ENCODE results near the gene CUEDC1.

CUEDC1 gene

DNA sequence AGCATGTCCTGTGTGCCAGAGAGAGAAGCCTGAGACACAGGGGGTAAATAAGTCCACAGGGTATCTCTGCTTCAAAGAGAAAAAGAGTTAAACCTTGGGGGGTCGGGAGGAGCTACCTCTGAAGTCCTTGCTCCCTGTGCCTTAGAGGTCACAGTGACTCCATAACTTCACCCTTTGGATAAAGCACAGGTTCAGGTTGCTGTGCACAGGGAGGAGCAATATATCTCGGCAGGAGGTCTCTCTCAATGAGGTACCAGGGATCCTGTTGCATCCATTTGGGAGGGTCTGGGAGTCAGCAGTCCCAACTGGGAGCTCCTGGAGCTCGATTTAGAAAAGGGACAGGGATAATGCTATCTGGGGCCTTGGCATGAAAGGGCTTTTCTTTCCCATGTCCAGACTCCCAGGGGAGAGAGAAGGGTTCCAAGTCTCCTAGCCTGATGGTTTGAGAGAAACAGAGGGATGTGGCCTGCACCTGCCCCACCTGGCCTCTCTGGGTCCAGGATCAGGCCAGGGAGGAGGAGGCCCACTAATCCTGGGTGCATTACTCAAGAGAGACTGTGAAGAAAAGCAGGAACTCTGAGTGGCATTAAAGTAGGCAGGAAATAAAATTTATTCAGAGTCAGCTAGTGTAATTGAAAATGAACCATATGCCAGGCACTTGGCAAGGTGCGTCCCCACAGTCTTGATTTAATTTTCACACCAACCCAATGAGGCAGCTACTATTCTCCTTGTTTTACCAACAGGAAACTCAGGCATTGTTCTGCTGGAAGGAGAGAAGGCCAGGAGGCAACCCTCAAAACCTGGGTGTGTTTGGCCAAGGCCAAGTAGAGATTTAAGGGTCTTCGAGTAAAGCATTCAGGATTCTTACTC lies 40.7 kb downstream of the CUEDC1 start:
- DNase-seq: no peak

DNA sequence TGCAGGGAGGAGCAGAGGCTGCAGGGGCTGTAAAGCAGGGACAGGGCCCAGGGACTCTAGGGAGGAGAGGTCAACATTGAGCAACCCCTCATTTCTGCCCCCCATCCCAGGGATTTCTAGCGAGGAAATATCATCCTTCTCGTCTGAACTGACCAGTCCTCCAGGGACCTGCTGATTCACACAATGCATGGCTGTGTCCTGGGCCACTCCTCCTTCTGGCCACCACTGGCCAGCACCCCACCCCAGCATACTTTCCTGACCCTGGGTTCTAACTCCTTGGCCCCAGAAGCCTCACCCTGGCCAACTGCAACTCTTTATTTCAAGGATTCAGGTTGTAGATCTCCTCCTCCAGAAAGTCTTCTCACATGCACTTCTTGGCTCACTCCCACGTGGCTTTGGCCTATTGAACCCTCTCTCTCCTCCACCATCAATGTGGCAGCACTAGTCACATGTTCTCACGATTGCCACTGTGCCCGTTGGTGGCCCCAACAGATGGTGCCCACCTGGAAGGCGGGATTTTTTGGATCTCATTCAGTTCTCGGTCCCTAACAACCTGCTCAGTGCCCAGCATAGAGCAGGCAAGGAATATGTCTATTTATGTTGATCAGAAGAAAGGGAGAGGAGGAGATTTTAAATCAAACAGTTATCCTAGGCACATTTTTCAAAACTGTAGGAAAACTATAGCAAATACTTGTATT lies 41.5 kb downstream of the CUEDC1 start:
- DNase-seq: no peak

DNA sequence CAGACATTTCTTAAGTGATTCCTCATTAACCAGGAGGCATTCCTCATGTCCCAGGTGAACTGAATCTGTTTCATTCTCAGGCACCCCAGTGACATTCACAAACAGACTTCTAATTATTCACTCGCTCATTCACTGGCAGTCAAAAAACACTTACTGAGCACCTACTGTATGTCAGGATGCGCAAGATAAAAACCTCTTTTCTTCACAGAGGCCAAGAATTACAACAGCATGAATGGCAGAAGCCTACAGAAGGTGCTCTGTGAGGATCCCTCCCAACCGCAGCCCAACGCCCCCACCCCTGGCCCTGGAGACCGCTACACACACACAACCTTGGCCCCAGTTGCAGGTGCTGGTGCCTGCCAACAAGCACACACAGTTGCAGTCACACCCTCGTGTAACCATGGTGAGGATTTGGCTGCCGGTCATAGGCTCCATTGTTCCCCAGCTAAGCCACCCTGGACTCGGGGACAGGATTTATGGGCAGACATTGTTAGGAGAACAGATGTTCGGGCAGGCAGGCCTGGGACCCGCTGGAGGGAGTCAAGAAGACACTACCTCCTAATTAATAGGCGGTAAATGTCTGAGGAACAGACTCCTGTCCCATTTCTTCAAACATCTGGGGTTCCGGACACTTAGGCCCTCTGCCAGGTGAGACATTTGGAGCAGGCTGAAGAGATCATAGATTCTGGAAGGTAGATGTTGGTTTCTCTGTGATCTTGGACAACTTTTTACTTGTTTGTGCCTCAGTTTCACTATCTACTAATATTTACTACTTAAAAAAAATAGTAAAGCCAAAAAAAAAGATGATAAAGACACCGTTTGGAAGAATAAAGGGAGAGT lies 43.2 kb downstream of the CUEDC1 start:
- no peak for DNase-seq

DNA sequence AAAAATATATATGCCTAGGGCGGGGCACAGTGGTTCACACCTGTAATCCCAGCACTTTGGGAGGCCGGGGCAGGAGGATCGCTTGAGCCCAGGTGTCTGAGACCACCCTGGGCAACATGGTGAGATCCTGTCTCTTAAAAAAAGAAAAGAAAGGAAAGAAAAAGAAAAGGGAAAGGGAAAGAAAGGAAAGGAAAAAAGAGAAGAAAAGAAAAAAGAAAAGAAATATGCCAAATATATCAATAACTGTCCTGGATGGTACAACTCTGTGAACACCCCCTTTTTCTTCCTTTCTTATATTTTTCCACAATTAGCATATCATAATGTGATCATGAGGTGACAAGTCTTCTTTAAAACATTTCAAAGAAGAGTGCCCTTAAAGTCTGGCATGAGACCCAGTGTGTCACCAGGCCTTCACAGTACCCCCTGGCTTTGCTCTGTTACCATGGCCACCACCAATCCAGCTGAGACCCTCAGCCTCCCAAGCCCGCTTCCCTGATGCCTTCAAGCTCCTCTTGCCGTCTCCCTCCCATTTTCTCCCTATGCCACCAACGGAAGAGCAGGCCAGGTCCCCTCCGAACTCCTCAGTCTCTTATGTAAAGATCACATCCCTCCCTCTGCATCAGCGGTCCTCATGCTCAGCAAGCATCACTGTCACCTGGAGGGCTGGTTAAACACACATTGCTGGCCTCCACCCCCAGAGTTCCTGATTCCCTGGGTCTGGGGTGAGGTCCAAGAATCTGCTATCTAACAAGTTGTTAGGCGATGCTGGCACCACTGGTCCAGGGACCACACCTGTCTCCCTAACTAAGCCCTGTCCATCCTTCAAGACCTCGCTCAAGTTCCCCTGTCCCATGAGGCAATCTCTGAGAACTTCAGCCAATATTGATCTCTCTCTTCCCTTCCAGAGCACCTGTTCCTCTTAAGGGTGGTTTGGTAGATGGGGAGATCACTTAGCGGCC lies 44.5 kb downstream of the CUEDC1 start:
- DNase-seq: no peak

DNA sequence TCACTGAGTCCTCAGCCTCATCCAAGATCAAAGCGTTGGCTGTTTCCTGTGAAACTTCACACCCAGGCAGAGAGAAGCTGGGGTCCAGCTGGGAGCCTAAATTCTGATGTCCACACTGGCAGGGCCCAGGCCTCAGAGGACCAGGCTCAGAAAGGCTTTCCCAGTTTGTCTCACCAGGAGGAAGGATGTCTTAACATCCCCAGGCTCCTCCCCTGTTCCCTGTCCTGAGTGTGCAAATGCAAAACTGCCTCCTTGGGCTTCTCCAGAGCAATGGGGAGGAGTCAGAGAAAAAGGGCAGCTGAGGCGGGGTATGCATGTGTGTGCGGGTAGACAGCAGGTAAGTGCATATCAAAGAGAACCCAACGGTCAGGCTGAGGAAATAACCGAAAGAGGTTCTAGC lies 45.7 kb downstream of the CUEDC1 start:
- no peak for DNase-seq

DNA sequence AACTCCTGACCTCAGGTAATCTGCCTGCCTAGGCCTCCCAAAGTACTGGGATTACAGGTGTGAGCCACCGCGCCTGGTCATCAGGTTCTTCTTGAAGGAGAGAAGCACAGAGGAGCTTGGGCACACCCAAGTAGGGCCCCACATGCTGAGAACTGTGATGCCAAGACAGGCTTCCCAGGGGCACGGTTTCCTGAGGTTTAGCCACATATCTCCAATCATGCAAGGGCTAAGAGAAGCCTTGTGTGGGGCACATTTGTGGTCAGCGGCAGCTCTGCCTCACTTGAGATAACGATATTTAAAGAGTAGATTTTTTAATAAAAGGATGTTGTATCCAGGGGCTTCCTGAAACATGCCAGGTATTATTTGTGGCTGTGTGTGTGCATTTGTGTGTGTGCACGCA lies 46.9 kb downstream of the CUEDC1 start:
- no peak for DNase-seq

DNA sequence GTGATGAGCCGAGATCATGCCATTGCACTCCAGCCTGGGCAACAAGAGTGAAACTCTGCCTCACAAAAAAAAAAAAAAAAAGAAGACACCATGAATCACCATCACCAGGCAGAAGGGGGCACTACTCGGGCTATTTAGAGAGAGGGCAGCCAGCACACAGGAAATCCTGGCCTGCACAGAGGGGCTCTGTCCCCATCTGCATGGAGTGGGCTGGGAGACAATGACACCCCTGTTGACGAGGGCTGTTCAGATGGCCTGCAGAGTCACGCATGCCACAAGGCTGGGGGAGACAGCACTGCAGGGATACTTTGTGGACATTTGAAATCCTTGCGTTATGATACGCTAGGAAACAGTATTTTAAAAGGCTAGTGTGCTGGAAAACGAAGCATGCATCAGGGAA lies 48.3 kb downstream of the CUEDC1 start:
- DNase-seq: no peak

DNA sequence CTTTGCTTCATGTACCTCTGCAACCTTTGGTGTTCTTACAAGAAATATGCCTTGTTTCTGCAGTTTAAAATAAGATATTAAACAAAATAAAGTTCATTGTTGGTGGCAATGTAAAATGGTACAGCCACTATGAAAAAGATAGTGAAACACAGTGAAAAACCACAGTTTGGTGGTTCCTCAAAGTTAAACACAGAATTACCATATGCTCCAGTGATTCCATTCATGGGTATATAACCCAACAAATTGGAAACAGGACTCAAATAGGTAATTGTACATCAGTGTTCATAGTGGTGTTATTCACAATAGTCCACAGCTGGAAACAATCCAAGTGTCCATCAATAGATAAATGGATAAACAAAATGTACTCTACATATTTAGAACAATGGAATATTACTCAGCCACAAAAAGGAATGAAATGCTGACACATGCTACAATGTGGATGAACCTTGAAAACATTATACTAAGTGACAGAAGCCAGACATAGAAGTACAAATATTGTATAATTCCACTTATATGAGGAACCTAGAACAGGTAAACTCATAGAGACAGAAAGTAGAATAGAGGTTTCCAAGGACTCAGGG lies 49.2 kb downstream of the CUEDC1 start:
- DNase-seq: no peak

DNA sequence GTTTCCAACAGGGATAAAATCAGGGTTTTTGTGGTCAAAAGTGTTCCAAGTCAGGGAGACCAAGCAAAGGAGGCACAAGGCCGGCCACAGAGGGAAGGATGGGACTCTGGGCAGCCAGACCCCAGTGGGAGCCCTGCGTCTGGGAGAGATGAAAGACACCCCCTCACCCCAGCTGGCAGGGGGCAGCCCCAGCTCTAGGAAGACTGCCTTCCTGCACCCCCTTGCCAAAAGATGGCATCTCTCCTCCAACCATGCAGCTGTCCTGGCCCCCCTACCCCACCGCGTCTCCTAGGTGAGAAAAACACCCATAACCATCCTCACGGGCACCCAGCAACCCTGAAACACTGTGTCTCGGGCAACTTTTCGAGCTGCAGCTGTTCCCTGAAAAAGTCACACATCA lies 51.3 kb downstream of the CUEDC1 start:
- DNase-seq: no peak

DNA sequence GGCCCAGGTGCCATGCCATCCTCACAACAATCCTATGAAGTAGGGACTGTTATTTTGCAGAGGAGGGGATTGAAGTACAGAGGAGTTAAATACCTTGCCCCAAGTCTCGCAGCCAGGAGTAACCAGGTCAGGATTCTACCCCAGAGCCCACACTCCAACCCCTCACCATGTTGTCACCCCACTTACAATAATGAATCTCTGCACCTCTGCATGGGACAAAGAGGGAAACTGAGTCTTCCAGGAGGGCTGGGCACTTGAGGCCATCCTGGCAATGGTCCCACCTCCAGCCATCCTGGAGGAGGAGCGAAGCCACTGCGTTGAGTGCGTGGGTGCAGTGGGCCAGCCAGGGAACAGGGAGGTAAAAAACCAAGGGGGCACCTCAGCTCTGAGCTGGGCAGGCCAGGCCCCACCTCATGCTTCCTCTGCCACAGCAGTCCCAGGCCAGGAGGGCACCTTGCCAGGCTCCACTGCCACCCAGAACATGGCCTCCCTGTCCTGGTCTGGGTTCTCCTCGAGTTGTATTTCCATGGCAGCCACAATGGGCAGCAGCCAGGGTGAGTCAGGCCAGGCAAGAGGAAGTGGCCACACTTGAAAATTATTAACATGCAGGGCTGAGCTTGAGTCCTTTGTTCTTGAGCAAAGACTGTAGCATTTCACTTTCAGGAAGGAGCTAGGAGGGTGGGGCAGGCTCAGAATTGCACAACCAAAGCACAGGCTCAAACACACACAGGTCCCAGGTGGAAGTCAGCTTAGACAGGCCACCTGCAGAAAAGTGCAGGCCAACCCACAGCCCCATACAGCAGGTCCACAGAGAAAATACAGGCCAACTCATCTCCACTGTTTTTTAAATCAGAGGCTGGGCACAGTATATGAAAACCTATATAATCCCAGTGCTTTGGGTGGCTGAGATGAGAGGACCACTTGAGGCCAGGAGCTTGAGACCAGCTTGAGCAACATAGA lies 52.1 kb downstream of the CUEDC1 start:
- peak; percentile 81 for DNase-seq

DNA sequence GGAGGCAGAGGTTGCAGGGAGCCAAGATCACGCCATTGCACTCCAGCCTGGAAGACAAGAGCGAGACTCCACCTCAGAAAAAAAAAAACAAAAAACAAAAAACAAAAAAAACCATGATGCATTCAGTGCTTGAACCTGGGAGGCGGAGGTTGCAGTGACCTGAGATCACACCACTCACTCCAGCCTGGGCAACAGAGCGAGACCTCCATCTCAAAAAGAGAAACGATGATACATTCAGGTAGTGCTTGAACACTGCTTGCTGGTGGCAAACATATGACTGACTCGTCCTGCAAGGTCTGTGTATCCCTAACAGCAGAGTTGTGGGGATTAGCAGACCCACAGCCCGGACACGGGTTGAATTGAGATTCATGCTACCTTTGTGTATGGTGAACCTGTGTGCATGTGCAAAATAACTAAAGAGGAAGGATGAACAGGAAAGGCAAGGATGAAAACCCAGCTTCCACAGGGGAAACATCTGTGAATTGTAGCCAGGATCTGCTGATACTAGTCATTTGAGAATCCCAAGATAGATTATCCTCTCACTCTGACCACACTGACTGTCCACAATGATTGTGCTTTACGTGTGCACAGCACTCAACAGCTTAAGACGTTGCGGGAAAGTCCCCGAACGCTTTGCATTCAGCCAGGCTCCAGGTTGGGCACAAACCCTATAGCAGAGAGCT lies 53.0 kb downstream of the CUEDC1 start:
- DNase-seq: no peak

DNA sequence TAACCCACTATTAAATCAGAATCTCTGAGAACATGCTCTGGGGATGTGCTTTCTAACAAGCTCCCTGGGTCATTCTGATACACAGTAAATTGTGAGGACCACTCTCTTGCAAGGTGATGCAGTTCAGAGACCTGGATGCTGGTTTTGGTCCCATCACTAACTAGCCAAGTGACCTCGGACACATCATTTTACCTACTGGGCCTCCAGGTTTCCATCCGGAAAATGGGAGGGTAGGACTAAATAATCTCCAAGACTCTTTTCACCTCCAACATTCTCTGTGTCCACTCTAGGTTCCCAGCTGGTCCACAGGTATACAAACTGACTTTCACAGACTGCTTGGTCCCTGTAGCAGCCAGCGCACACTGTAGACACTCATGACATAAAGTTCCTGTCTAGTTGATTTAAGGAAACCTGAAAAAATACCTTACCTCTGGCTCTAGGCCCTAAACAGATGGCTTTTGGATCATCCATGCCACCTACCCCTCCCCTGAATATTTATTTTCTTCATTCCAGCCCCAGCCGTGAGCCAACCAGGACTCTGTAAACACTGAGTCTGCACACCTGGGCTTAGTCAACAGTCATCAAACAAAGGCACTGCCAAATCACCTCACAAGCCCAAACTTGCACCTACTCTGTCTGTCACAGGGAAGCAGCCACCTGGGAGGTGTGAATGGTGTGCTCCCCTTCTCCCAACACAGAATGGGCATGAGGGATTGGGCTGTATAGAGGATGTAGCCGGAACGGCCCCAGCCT lies 54.0 kb downstream of the CUEDC1 start:
- DNase-seq: no peak

DNA sequence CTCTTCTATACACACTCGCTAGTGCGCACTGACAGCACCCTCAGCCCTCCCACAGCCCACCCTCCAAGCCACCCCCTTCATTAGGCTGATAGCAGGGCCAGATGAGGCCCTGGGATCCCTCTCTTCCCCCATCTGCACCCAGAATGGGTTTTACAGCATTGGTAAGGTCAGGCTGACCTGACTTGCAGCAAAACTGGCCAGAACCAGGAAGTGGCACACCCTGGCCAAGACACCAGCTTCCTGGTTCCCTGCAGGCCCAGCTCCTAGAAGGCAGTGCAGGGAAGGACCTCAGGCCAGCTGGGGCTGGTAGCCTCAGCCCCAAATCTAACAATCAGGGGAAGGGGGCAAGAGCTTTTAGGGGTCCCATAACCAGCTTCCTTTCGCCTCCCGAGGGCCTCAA lies 55.4 kb downstream of the CUEDC1 start:
- DNase-seq: no peak

DNA sequence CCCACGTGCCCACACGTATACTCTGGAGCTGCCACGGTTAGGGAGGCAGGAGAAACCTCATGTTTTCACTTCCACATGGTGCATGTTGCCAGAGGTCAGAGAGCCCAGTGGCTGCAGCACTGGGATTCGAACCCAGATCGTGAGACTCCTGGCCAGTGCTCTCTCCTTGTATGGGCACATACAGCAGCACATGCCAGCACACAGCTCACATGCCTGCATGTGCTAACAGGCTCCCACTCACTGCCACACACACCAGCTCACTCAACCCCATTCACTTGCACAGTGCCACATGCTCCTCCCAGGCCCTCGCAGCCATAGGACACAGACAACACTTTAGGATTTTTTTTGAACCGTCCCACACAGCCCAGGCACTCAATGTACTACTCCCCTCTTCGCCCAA lies 55.8 kb downstream of the CUEDC1 start:
- DNase-seq: no peak

DNA sequence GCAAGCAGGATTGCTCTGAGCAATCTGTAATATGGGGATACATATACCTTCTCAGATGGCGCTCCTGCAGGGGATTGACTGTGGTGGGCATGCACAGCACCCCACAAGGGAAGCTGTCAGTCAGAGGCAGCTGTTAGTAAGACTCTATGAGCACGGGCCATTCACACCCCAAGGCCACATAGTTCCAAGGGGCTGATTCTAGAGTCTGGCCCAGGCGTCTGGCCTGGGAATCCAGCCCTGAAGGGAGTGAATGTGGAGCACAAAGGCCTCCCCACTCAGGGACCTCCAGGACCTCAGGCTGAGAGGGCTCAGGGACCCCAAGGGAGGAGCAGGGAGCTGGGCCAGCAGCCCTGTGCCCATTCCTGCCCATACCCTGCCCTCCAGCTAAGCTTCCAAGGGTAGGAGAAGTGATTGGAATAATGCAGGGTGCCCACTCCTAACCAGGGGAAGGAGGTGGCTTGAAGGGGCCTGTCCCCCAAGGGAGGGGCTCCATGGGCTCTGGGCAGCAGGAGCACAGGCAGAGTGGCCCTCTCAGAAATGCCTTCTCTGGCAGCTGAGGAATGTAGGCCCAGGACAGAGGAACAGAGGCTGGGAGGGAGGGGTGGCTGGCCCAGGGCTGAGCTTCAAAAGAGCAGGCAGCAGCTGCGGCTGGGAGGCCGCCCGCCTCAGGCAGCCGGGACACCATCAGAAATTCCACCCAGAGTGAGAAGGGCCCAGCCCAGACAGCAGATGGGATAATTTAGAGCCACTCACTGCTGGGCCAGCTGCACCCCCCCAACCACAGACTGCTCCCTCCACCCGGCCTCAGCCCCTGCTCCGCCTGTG lies 56.5 kb downstream of the CUEDC1 start:
- peak; percentile 87 for DNase-seq

DNA sequence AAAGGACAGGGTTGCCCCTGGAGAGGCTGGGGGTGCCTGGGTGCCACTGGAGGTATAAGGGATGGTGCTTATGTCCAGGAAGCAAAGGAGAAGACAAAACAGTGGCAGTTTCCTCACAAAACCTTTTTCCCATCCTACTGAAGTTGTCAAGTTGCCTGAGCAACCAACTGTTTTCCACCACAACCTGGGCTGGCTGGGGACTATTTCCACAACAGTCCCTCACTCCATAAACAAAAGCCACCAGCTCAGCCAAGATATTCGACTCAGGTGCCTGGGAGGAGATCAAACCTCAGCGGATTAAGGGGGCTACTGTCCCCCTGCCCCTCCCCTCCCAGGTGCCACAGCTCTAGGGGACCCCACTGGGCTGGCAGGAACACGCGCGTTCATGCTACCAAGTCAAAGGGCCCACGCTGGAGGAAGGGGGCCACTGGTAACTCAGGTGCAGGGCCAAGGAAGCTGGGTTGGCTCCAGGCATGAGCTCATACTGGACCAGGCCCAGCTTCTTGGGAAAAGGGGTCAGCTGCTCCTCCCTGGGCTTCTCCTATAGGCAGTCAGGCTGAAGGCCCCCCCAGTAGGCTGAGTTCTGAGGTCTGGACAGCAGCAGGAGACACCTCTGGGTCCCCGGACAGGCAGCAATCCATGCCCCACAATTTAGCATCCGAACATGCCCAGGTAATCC lies 59.7 kb downstream of the CUEDC1 start:
- no peak for DNase-seq

DNA sequence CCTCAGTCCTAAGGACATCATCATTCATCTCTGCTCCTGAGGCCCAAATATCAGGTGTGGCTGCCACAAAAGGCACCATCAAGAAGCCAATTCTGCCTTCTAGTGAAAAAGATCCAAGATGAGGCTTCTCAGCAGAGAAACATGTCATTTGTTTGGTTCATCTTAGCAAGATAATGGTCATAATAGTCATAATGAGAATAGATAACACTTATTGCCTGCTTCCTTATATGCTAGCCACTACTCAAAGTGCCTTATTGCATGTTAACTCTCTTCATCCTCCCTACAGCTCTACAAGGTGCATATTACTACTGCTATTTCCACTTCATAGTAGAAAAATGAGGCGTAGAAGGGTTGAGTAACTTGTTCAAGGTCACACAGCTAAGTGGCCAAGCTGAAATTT lies 60.4 kb downstream of the CUEDC1 start:
- no peak for DNase-seq
